Measurements from ENCODE around the gene AACS. TPM values are rescaled to one million over a fixed set of nuclear protein-coding genes. Genes with fewer than 3 reads are reported as not detected.

Gene AACS
- polyA plus RNA-seq, 1 experiment: 18.0 TPM

DNA sequence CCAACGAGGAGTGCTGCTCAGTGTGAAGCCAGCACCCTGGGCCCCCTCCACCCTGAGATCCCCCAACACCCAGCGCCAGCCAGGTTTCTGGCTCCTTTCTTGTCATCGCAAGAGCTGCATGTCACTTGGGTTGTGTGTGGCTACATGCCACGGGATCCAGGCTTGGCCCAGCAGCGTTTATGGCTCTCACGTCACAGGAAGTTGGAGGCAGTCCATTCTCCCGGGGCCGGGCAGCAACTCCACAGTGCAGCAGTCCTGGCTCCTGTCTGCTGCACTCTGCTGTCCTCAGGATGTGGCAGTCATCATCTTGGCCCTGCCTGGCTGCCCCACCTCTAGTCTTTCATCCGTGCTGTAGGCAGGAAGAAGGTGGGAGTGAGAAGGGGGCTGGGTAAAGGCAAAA, 78.3 kb downstream of the AACS start:
- H3K4me3 ChIP-seq (ENCODE audit: low read depth, low read length): no peak overlapping the region
- TF ChIP-seq, protein P1, sequence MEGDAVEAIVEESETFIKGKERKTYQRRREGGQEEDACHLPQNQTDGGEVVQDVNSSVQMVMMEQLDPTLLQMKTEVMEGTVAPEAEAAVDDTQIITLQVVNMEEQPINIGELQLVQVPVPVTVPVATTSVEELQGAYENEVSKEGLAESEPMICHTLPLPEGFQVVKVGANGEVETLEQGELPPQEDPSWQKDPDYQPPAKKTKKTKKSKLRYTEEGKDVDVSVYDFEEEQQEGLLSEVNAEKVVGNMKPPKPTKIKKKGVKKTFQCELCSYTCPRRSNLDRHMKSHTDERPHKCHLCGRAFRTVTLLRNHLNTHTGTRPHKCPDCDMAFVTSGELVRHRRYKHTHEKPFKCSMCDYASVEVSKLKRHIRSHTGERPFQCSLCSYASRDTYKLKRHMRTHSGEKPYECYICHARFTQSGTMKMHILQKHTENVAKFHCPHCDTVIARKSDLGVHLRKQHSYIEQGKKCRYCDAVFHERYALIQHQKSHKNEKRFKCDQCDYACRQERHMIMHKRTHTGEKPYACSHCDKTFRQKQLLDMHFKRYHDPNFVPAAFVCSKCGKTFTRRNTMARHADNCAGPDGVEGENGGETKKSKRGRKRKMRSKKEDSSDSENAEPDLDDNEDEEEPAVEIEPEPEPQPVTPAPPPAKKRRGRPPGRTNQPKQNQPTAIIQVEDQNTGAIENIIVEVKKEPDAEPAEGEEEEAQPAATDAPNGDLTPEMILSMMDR (IDR thresholded peaks at IDR 0.05; ENCODE audit: low read depth, low read length): no peak
- H3K27me3 ChIP-seq (ENCODE audit: control insufficient read depth, insufficient read depth, low read length): no peaks in the 10 kb centered on the region
- no peak for DNase-seq (ENCODE audit: low read depth, low spot score)
- no peaks in the 10 kb centered on the region; the same call in 1 of the 2 replicates for H3K9me3 ChIP-seq (ENCODE audit: control insufficient read depth, insufficient read depth, low read length)
- H3K27ac ChIP-seq (ENCODE audit: low read depth, low read length): no peak overlapping the region
- POLR2A ChIA-PET: no interaction called here
- CTCF ChIA-PET: no interaction called here

DNA sequence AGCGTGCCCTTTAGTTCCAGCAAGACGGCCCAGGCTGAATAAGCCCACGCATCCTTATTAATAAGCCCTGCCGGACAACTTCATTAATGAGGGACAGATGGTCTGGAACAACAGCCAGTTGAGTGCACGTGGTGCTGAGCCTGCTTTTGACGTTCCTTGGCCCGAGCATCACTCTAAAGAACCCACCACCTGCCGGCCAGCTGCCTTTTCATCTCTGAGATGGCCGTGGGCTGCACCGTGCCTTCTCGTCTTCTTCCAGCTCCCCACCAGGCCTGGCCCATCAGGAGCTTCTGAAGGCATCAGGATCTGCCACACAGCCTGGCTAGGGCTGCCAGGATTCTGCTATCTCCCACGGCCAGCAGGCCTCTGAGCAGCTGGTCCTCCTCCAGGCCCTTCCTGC, 80.0 kb downstream of the AACS start:
- no peak for DNase-seq (ENCODE audit: low read depth, low spot score)
- H3K9me3 ChIP-seq (ENCODE audit: control insufficient read depth, insufficient read depth, low read length): no peaks in the 10 kb centered on the region; the same call in 1 of the 2 replicates
- TF ChIP-seq, protein P1 (IDR thresholded peaks at IDR 0.05; ENCODE audit: low read depth, low read length): no peak
- POLR2A ChIA-PET: no interaction called here
- no peaks in the 10 kb centered on the region for H3K27me3 ChIP-seq (ENCODE audit: control insufficient read depth, insufficient read depth, low read length)
- CTCF ChIA-PET: no interaction called here
- no peak overlapping the region for H3K4me3 ChIP-seq (ENCODE audit: low read depth, low read length)
- no peak overlapping the region for H3K27ac ChIP-seq (ENCODE audit: low read depth, low read length)

DNA sequence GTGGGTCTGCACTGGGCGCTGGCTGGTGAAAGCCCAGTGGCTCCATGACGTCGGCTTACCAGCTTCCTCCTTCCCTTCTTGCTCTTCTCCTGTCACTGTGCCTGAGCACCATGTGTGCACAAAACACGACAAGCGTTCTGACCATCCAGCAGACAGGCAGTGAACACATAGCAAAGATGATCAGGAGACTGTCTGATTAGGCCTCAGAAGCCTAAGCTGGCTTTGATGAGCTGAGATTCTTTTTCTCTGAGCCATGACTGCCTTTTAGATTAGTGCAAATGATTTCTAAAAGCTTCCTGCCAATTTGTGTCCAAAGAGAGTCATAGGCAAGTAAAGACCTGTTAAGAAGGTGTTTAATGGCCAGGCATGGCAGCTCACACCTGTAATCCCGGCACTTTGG, 83.1 kb downstream of the AACS start:
- H3K27me3 ChIP-seq (ENCODE audit: control insufficient read depth, insufficient read depth, low read length): peaks cover 4% of the 10 kb centered on the region
- no peaks in the 10 kb centered on the region; the same call in 1 of the 2 replicates for H3K9me3 ChIP-seq (ENCODE audit: control insufficient read depth, insufficient read depth, low read length)
- CTCF ChIA-PET: no interaction called here
- H3K4me3 ChIP-seq (ENCODE audit: low read depth, low read length): no peak overlapping the region
- H3K27ac ChIP-seq (ENCODE audit: low read depth, low read length): no peak overlapping the region
- POLR2A ChIA-PET: no interaction called here
- TF ChIP-seq, protein P1 (IDR thresholded peaks at IDR 0.05; ENCODE audit: low read depth, low read length): no peak
- no peak for DNase-seq (ENCODE audit: low read depth, low spot score)

DNA sequence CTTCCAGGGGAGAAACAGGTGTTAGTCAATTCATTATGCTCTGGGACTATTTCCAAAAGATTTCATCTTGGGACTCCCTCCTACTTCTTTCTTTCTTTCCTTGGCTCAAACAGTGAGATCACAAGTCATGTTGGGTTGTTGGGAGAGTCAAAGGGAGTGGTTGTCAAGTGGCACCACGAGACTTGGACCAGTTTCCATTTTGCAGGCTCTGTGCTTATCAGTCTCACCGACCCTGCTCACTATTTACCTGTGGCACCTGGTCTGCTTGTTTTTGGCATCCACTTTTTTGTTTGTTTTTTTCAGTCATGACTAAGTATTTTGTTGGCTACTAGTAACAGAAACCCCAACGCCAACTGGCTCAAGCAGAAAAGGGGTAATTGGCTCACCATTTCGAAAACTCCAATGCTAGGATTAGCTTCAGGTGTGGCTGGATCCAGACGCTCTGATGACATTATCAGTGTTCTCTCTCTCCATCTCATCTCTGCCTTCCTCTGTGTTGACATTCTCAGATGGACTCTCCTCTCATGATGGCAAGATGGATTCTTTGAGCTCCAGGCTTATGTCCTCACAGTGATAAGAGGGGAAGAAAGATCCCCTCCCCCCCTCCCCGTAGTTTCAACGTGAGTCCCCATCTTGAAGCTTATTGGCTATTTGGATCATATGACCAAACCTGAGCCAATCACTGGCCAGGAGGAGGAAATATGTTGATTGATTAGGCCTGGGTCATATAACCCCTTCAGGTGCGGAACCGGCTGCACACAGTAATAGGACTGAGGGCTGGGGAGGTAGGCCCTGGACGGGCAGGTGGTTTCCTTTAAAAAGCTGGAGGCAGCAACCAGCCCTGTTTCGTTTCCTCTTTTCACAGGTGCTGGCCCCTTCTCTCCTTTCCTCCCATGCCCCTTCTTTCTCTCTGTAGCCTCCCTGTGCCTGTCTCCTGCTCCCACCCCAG, 84.2 kb downstream of the AACS start:
- TF ChIP-seq, protein P1 (IDR thresholded peaks at IDR 0.05; ENCODE audit: low read depth, low read length): no peak
- POLR2A ChIA-PET: no interaction called here
- CTCF ChIA-PET: no interaction called here
- no peaks in the 10 kb centered on the region; the same call in 1 of the 2 replicates for H3K9me3 ChIP-seq (ENCODE audit: control insufficient read depth, insufficient read depth, low read length)
- DNase-seq (ENCODE audit: low read depth, low spot score): no peak
- no peak overlapping the region for H3K4me3 ChIP-seq (ENCODE audit: low read depth, low read length)
- no peak overlapping the region for H3K27ac ChIP-seq (ENCODE audit: low read depth, low read length)
- H3K27me3 ChIP-seq (ENCODE audit: control insufficient read depth, insufficient read depth, low read length): peaks cover 4% of the 10 kb centered on the region

DNA sequence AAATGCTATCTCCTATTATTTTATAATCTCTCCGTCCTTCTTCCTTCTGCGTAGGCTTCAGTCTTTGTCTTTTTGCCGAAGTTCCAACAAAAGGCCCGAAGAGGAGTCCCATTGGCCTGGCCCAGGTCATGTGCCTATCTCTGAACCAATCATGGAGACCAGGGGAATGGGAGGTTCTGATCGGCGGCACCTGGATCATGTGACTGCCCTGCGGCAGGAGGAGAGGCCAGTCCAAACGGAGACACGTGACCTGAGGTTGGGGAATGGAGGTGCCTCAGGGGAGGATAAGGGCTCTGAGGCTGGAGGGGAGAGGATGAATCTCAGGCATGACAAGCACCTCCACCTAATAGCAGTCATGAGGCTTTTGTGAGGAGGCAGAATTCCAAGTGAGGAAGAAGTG, 86.0 kb downstream of the AACS start:
- Histone ChIP-seq H3K27me3 (ENCODE audit: control insufficient read depth, insufficient read depth, low read length) (peaks cover 4% of the 10 kb centered on the region), H3K27ac (ENCODE audit: low read depth, low read length) (no peak overlapping the region), H3K4me3 (ENCODE audit: low read depth, low read length) (no peak overlapping the region), H3K9me3 (ENCODE audit: control insufficient read depth, insufficient read depth, low read length) (no peaks in the 10 kb centered on the region; the same call in 1 of the 2 replicates)
- no peak for DNase-seq (ENCODE audit: low read depth, low spot score)
- ChIA-PET CTCF (no interaction called here), POLR2A (no interaction called here)
- TF ChIP-seq, protein P1 (IDR thresholded peaks at IDR 0.05; ENCODE audit: low read depth, low read length): no peak
